ENCODE data around the gene AKAP13. TPM values are rescaled to one million over a fixed set of nuclear protein-coding genes. Genes with fewer than 3 reads are reported as not detected.

AKAP13 gene
- total RNA-seq, 4 donors from 2014 or later: 57.3 to 178 (median 81.5) TPM

DNA sequence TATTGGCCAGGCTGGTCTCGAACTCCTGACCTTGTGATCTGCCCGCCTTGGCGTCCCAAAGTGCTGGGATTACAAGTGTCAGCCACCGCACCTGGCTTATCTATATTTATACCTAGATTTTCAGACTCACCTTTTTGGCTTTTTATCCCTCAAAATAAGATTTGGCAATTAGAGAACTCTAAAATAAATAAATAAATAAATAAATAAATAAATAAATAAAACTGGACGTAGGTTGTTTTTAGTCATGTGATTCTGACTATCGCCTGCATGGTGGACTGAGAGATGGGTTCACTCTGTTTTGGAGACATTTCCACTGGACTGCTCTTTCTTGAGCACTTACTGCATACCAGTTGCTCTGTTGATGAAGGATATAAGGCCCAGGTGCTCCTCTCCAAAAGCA, 46.2 kb upstream of the AKAP13 start:
- intact Hi-C loops (cut with DNase I): no loop called here
- Histone ChIP-seq H3K4me1 (peaks cover 11 to 43% (median 19%) of the 10 kb centered on the region in 3 donors), H3K4me3 (no peak overlapping the region), H3K36me3 (no peaks in the 10 kb centered on the region), H3K9me3 (no peaks in the 10 kb centered on the region), H3K27ac (no peak overlapping the region), H3K27me3 (no peaks in the 10 kb centered on the region)
- WGBS, 2 donors: 96 to 98% methylated on average over 6 of the region's 6 CpGs
- DNase-seq: no peak
- TF ChIP-seq, protein P1, sequence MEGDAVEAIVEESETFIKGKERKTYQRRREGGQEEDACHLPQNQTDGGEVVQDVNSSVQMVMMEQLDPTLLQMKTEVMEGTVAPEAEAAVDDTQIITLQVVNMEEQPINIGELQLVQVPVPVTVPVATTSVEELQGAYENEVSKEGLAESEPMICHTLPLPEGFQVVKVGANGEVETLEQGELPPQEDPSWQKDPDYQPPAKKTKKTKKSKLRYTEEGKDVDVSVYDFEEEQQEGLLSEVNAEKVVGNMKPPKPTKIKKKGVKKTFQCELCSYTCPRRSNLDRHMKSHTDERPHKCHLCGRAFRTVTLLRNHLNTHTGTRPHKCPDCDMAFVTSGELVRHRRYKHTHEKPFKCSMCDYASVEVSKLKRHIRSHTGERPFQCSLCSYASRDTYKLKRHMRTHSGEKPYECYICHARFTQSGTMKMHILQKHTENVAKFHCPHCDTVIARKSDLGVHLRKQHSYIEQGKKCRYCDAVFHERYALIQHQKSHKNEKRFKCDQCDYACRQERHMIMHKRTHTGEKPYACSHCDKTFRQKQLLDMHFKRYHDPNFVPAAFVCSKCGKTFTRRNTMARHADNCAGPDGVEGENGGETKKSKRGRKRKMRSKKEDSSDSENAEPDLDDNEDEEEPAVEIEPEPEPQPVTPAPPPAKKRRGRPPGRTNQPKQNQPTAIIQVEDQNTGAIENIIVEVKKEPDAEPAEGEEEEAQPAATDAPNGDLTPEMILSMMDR (IDR thresholded peaks at IDR 0.05): no peak
- TF ChIP-seq POLR2A (IDR thresholded peaks at IDR 0.05): no peak

DNA sequence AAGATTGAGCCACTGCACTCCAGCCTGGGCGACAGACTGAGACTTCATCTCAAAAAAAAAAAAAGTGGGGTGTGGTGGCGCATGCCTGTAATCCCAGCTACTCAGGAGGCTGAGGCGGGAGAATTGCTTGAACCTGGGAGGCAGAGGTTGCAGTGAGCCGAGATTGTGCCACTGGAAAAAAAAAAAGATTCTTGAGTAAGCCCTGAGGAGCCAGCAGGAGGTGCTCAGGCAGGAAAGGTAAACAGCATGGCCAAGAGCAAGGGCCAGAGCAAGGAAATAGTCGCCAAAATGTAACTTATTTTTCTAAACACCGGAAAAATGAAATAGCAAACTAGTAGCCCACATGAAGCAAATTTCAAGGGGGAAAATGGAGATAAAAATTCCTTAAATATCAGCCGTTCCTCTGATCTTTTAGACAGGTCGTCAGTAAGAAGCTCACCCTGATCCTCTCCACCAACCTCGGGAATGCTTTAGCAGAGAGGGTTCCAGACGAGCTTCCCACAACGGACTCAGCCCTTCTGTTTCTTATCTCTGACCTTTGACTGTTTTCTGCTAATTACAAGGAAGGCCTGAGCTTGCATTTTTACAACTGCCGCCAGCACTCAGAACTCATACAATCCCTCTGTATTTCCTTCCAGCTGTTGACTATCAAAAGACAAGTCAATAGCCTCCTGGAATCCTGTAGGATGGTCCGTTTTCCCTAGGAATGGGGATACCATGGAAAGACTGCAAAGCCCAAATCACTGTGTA, 45.0 kb upstream of the AKAP13 start:
- no peak overlapping the region for H3K4me3 ChIP-seq
- 81 to 86% methylated on average over 13 of the region's 13 CpGs for WGBS, 2 donors
- intact Hi-C loops (cut with DNase I): no loop called here
- H3K9me3 ChIP-seq: no peaks in the 10 kb centered on the region
- peaks cover 11 to 34% (median 17%) of the 10 kb centered on the region in 3 donors for H3K4me1 ChIP-seq
- TF ChIP-seq, protein P1 (IDR thresholded peaks at IDR 0.05): no peak
- no peak for TF ChIP-seq POLR2A (IDR thresholded peaks at IDR 0.05)
- H3K27ac ChIP-seq: no peak overlapping the region
- no peaks in the 10 kb centered on the region for H3K36me3 ChIP-seq
- no peak for DNase-seq
- H3K27me3 ChIP-seq: no peaks in the 10 kb centered on the region

DNA sequence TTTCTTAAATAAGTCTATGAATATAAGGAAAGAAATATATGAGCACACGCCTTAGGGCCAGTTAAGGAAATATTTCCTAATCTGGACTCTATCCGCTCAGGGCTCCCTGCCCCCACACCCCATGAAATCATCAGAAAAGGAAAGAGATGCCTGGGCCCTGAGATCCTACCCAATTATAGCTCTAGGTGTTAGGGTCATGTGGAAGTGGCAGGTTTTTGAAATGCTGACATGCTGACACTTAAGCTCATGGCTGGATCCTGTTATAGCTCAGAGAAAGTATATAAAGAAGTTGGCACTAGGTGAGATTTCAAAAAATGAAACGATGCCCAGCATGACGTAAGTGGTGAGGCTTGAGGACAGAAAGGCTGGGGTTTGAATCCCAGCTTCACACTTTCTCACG, 43.5 kb upstream of the AKAP13 start:
- 50 to 66% methylated on average over 5 of the region's 5 CpGs for WGBS, 2 donors
- no peak for DNase-seq
- Histone ChIP-seq H3K4me3 (no peak overlapping the region), H3K9me3 (no peaks in the 10 kb centered on the region), H3K27ac (no peak overlapping the region), H3K27me3 (no peaks in the 10 kb centered on the region), H3K4me1 (peaks cover 0 to 19% (median 3%) of the 10 kb centered on the region in 3 donors), H3K36me3 (no peaks in the 10 kb centered on the region)
- TF ChIP-seq POLR2A (IDR thresholded peaks at IDR 0.05): no peak
- TF ChIP-seq, protein P1 (IDR thresholded peaks at IDR 0.05): no peak
- intact Hi-C loops (cut with DNase I): no loop called here

DNA sequence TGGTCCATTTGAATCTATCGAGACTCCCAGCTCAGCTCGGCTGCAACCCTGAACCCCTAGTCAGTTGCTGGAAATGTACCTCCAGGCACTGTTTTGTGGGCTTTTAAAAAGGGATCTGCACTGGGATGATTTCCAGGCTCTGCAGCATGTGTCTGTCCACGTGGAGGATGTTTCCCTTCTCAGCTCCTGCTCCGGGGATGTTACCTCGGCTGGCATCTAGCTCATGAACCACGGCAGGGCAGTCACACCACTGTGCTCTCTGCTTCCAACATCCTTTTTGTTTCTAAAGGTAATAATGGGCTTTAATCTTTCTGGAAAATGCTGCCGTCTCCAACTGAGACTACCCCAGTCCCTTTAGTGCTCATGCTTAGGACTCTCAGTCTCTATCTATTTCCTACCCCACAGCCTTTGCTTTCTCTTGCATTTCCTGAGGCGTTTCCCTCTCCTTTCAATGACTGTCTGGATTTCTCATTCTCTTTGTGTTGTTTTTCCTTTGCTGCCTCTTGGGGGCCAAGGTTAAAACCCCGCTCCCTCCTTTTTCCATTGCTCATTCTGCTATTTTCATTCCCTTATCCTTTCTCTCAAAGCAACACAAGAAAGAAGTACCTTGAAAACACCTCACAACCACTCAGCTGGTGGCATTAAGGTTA, 42.9 kb upstream of the AKAP13 start:
- Histone ChIP-seq H3K4me3 (no peak overlapping the region), H3K9me3 (no peaks in the 10 kb centered on the region), H3K27ac (no peak overlapping the region), H3K36me3 (no peaks in the 10 kb centered on the region), H3K4me1 (peaks cover 0 to 14% (median 0%) of the 10 kb centered on the region in 3 donors), H3K27me3 (no peaks in the 10 kb centered on the region)
- intact Hi-C loops (cut with DNase I): no loop called here
- WGBS, 2 donors: 36 to 70% methylated on average over 9 of the region's 9 CpGs
- no peak for DNase-seq
- TF ChIP-seq, protein P1 (IDR thresholded peaks at IDR 0.05): no peak
- TF ChIP-seq POLR2A (IDR thresholded peaks at IDR 0.05): no peak

DNA sequence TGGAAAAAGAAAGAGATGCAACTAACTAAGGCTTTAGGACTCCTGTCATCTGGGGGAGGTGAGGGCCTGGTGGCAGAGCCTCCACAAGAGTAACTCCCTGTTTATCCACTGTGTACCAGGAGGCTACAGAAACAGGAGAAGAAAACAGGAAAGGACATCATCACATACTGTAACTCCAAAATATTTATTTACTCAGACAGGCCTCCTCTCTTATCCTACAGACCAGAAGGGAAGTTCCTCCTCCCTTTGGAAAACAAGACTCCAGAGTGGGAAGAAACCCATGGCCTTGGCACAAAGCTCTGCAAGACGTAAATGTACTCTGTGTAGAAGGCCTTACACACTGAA, 40.1 kb upstream of the AKAP13 start:
- Histone ChIP-seq H3K36me3 (no peaks in the 10 kb centered on the region), H3K27me3 (no peaks in the 10 kb centered on the region), H3K4me1 (peaks cover 5 to 37% (median 14%) of the 10 kb centered on the region in 3 donors), H3K4me3 (no peak overlapping the region), H3K27ac (no peak overlapping the region), H3K9me3 (no peaks in the 10 kb centered on the region)
- WGBS, 2 donors: 42 to 100% methylated on average over 1 of the region's 1 CpG
- DNase-seq: no peak
- TF ChIP-seq POLR2A (IDR thresholded peaks at IDR 0.05): no peak
- TF ChIP-seq, protein P1 (IDR thresholded peaks at IDR 0.05): no peak
- intact Hi-C loops (cut with DNase I): no loop called here

All from esophagus squamous epithelium (tissue), 5 donors.